DND-41 (cell line): Measurements from ENCODE around the gene SEMA4G.

Source experiments
- ATAC-seq: fragments of 200-7000 bp; cut with Tn5 transposase; 3 replicates; pipeline ENCODE4 v1.9.1; 2021; ENCODE audit warnings: low read depth; ENCODE audit not compliant: insufficient read depth
- DNase-seq: peaks from one replicate; pipeline ENCODE4 v3.0.0-alpha.2; 2020
- H2AFZ ChIP-seq: 2 replicates; pipeline ENCODE4 v1.6.0; 2012; ENCODE audit warnings: low read depth, low read length
- H3K27ac ChIP-seq: 2 replicates; pipeline ENCODE4 v1.5.1; 2012; ENCODE audit warnings: low read length, inconsistent platforms
- H3K27me3 ChIP-seq: fragments of 200-600 bp; sonication (generic); 2 replicates; pipeline ENCODE4 v1.6.0; 2012; ENCODE audit warnings: low read length, mild to moderate bottlenecking, inconsistent platforms; ENCODE audit not compliant: insufficient read depth, poor library complexity
- H3K36me3 ChIP-seq: 2 replicates; pipeline ENCODE4 v1.5.1; 2012; ENCODE audit warnings: low read length, inconsistent platforms; ENCODE audit not compliant: insufficient read depth
- H3K4me1 ChIP-seq: 2 replicates; pipeline ENCODE4 v1.5.1; 2012; ENCODE audit warnings: mild to moderate bottlenecking, low read length; ENCODE audit not compliant: insufficient read depth
- H3K4me2 ChIP-seq: 2 replicates; pipeline ENCODE4 v1.6.0; 2012; ENCODE audit warnings: mild to moderate bottlenecking, moderate library complexity, low read length, inconsistent platforms; ENCODE audit not compliant: insufficient read depth
- H3K4me3 ChIP-seq, 2 experiments: fragments of 200-600 bp in 1 of 2; shearing (Covaris generic) in 1 of 2; 2 replicates each; pipeline ENCODE4 v1.5.1; 2012 to 2016; ENCODE audit warnings: inconsistent platforms in 2 of 2, low read length in 2 of 2, mild to moderate bottlenecking in 2 of 2, low read depth in 1 of 2, moderate library complexity in 1 of 2
- H3K79me2 ChIP-seq: 2 replicates; pipeline ENCODE4 v1.6.0; 2012; ENCODE audit warnings: low read length, inconsistent platforms; ENCODE audit not compliant: insufficient read depth
- H3K9ac ChIP-seq: 2 replicates; pipeline ENCODE4 v1.6.0; 2012; ENCODE audit warnings: low read depth, mild to moderate bottlenecking, inconsistent platforms, low read length, moderate library complexity
- H3K9me3 ChIP-seq: 2 replicates; pipeline ENCODE4 v1.5.1; 2012; ENCODE audit warnings: low read length, moderate library complexity, mild to moderate bottlenecking, inconsistent platforms; ENCODE audit not compliant: insufficient read depth, severe bottlenecking
- H4K20me1 ChIP-seq: 2 replicates; pipeline ENCODE4 v1.6.0; 2012; ENCODE audit warnings: low read length; ENCODE audit not compliant: insufficient read depth
- CTCF ChIP-seq: IDR thresholded peaks from 2 replicates; pipeline ENCODE4 v1.5.1; 2012; ENCODE audit warnings: borderline replicate concordance, low read length, moderate library complexity, mild to moderate bottlenecking; ENCODE audit not compliant: poor library complexity, severe bottlenecking; ENCODE audit errors: extremely low read depth
- EZH2 ChIP-seq: IDR thresholded peaks from 3 replicates; pipeline ENCODE4 v1.6.1; 2012; ENCODE audit warnings: borderline replicate concordance, low read depth, mild to moderate bottlenecking, moderate library complexity, low read length, inconsistent platforms; ENCODE audit not compliant: severe bottlenecking

SEMA4G gene

GRCh38 chr10:101015582-101015973 lies 46.3 kb downstream of the SEMA4G start:
- no peak for TF ChIP-seq EZH2
- TF ChIP-seq CTCF, result no peak
- peaks cover 7% of the 10 kb centered on the region for H4K20me1 ChIP-seq
- ATAC-seq, result no peak
- H3K9ac ChIP-seq, result no peak overlapping the region
- no peak overlapping the region for H3K27ac ChIP-seq
- H3K4me1 ChIP-seq, result peaks cover 7% of the 10 kb centered on the region; the same call in 1 of the 2 replicates
- no peak for DNase-seq
- peaks cover 4% of the 10 kb centered on the region for H3K27me3 ChIP-seq
- H2AFZ ChIP-seq, result no peak overlapping the region
- H3K9me3 ChIP-seq, result no peaks in the 10 kb centered on the region
- no peaks in the 10 kb centered on the region for H3K36me3 ChIP-seq
- no peak overlapping the region for H3K4me2 ChIP-seq
- H3K4me3 ChIP-seq, result no peak overlapping the region
- H3K79me2 ChIP-seq, result no peaks in the 10 kb centered on the region

- H3K4me1 ChIP-seq, result peaks cover 7% of the 10 kb centered on the region; the same call in 1 of the 2 replicates
- H3K9ac ChIP-seq, result no peak overlapping the region
- peaks cover 7% of the 10 kb centered on the region for H4K20me1 ChIP-seq
- TF ChIP-seq CTCF, result no peak
- no peak for TF ChIP-seq EZH2
- no peaks in the 10 kb centered on the region for H3K79me2 ChIP-seq
- no peak overlapping the region for H3K4me3 ChIP-seq
- no peaks in the 10 kb centered on the region for H3K9me3 ChIP-seq
- no peak overlapping the region for H2AFZ ChIP-seq
- H3K27ac ChIP-seq, result no peak overlapping the region
- ATAC-seq, result no peak
- peaks cover 4% of the 10 kb centered on the region for H3K27me3 ChIP-seq
- H3K36me3 ChIP-seq, result no peaks in the 10 kb centered on the region
- no peak overlapping the region for H3K4me2 ChIP-seq
- no peak for DNase-seq
These were observed 47.5 kb downstream of the SEMA4G start for GRCh38 chr10:101016814-101017213.

GRCh38 chr10:101018118-101018599 lies 48.9 kb downstream of the SEMA4G start:
- no peak overlapping the region for H3K27ac ChIP-seq
- no peak overlapping the region for H3K4me2 ChIP-seq
- H2AFZ ChIP-seq, result no peak overlapping the region
- no peak overlapping the region for H3K4me3 ChIP-seq
- no peak for DNase-seq
- no peak for ATAC-seq
- no peak overlapping the region for H3K9ac ChIP-seq
- H3K9me3 ChIP-seq, result no peaks in the 10 kb centered on the region
- H3K27me3 ChIP-seq, result peaks cover 4% of the 10 kb centered on the region
- H3K4me1 ChIP-seq, result peaks cover 5% of the 10 kb centered on the region; the same call in 1 of the 2 replicates
- TF ChIP-seq EZH2 (no peak), CTCF (no peak)
- peaks cover 7% of the 10 kb centered on the region for H4K20me1 ChIP-seq
- no peaks in the 10 kb centered on the region for H3K79me2 ChIP-seq
- H3K36me3 ChIP-seq, result no peaks in the 10 kb centered on the region
